Left ventricle myocardium inferior (tissue), 1 donor: Measurements from ENCODE around the gene NPPC. TPM values are rescaled to one million over a fixed set of nuclear protein-coding genes. Genes with fewer than 3 reads are reported as not detected.
"Not testable (repeated sequence)": the region's sequence is repeated elsewhere in the genome, so short reads cannot be mapped to it uniquely, and the experiment has no call there.

Experiments used
- DNase-seq: peaks from one replicate; pipeline ENCODE4 v3.0.0-alpha.2; 2020
- H3K27ac ChIP-seq: fragments of 200-600 bp; replicated peaks from 2 replicates; pipeline ENCODE4 v1.8.0; 2021
- H3K27me3 ChIP-seq: fragments of 200-600 bp; 2 replicates; pipeline ENCODE4 v1.8.0; 2021; ENCODE audit warnings: low read depth
- H3K36me3 ChIP-seq: fragments of 200-600 bp; 2 replicates; pipeline ENCODE4 v1.8.0; 2021
- H3K4me1 ChIP-seq: fragments of 200-600 bp; 2 replicates; pipeline ENCODE4 v1.8.0; 2021
- H3K4me3 ChIP-seq: fragments of 200-600 bp; 2 replicates; pipeline ENCODE4 v1.8.0; 2021; ENCODE audit warnings: mild to moderate bottlenecking, moderate library complexity
- H3K9me3 ChIP-seq: fragments of 200-600 bp; replicated peaks from 2 replicates; pipeline ENCODE4 v1.8.0; 2021
- intact Hi-C: fragments of 100-400 bp; cut with micrococcal nuclease; formaldehyde crosslinking; loops from one replicate; pipeline ENCODE4 v1.11.0; 2022
- total RNA-seq: library from RNA; stranded (reverse); fragmentation: NEBNext Ultra II Directional; extraction: Animal tissue kit (Norgen Biotek cat#: 25700); gene quantifications from one replicate; pipeline ENCODE4 v1.2.1, GENCODE V29; 2021
- TF ChIP-seq, protein P1 (sequence below): fragments of 200-600 bp; IDR thresholded peaks from 2 replicates; pipeline ENCODE4 v1.8.0; 2021; ENCODE audit warnings: antibody characterized with exemption, mild to moderate bottlenecking, borderline replicate concordance
- donor health status: DM: no; HTN: yes; CAD: no; lungs with severe emphysema.

The NPPC gene
- total RNA-seq, 1 donor from 2014 or later = 3.0 TPM

- H3K36me3 ChIP-seq = no peaks in the 10 kb centered on the region
- no peak overlapping the region for H3K4me3 ChIP-seq
- intact Hi-C loops = no loop called here
These were observed 25.3 kb upstream of the NPPC start for GRCh38 chr2:231951452-231952035.

DNA sequence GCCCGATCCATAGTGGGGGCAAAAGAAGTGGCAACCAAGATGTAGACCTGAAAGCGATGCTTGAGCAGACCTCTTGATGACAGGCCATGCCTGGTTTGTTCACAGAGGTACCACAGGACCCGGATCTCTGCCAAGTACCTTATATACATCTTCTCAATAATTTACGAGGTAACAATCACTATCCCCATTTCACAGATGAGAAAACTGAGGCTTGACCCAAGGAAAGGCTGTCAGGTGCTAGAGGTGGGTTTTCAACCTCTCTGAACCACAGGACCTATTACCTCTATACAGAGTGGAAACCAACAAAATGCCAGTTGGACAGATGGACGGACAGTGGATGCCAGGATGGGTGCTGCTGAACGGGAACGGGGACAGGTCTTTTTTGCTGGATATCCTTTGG, 21.5 kb upstream of the NPPC start:
- H3K4me3 ChIP-seq = no peak overlapping the region
- intact Hi-C loops = no loop called here

More at GRCh38 chr2:231951452-231952035, 25.3 kb upstream of the NPPC start:
- Histone ChIP-seq H3K9me3 (peaks cover 6% of the 10 kb centered on the region), H3K27ac (no peak overlapping the region), H3K4me1 (no peaks in the 10 kb centered on the region), H3K27me3 (peaks cover 9% of the 10 kb centered on the region)
- TF ChIP-seq, protein P1, sequence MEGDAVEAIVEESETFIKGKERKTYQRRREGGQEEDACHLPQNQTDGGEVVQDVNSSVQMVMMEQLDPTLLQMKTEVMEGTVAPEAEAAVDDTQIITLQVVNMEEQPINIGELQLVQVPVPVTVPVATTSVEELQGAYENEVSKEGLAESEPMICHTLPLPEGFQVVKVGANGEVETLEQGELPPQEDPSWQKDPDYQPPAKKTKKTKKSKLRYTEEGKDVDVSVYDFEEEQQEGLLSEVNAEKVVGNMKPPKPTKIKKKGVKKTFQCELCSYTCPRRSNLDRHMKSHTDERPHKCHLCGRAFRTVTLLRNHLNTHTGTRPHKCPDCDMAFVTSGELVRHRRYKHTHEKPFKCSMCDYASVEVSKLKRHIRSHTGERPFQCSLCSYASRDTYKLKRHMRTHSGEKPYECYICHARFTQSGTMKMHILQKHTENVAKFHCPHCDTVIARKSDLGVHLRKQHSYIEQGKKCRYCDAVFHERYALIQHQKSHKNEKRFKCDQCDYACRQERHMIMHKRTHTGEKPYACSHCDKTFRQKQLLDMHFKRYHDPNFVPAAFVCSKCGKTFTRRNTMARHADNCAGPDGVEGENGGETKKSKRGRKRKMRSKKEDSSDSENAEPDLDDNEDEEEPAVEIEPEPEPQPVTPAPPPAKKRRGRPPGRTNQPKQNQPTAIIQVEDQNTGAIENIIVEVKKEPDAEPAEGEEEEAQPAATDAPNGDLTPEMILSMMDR = no peak
- DNase-seq = no peak

DNA sequence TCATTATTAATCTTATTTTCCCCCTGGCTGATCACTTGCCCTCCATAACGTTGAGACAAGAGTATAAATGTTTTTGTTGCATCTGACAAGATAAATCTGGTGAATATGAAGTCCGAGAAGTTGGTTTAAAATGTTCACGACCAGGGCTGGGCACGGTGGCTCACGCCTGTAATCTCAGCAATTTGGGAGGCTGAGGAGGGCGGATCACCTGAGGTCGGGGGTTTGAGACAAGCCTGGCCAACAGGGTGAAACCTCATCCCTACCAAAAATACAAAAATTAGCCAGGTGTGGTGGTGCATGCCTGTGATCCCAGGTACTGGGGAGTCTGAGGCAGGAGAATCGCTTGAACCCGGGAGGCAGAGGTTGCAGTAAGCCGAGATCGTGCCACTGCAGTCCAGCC, 20.9 kb upstream of the NPPC start:
- H3K4me3 ChIP-seq, H3K36me3 ChIP-seq, DNase-seq, intact Hi-C loops, H3K4me1 ChIP-seq, H3K9me3 ChIP-seq, H3K27me3 ChIP-seq, H3K27ac ChIP-seq: not testable (repeated sequence)

More for the DNA sequence above, 21.5 kb upstream of the NPPC start:
- Histone ChIP-seq H3K9me3 (peaks cover 6% of the 10 kb centered on the region), H3K27me3 (peaks cover 9% of the 10 kb centered on the region), H3K4me1 (no peaks in the 10 kb centered on the region), H3K27ac (no peak overlapping the region), H3K36me3 (no peaks in the 10 kb centered on the region)
- TF ChIP-seq, protein P1 = no peak
- no peak for DNase-seq

GRCh38 chr2:231946241-231946814, 20.1 kb upstream of the NPPC start:
- peaks cover 14% of the 10 kb centered on the region for H3K27me3 ChIP-seq
- intact Hi-C loops = no loop called here
- H3K36me3 ChIP-seq = no peaks in the 10 kb centered on the region
- TF ChIP-seq, protein P1 = no peak
- H3K4me1 ChIP-seq = no peaks in the 10 kb centered on the region
- no peak overlapping the region for H3K27ac ChIP-seq
- DNase-seq = no peak
- no peak overlapping the region for H3K4me3 ChIP-seq
- peaks cover 1% of the 10 kb centered on the region for H3K9me3 ChIP-seq

DNA sequence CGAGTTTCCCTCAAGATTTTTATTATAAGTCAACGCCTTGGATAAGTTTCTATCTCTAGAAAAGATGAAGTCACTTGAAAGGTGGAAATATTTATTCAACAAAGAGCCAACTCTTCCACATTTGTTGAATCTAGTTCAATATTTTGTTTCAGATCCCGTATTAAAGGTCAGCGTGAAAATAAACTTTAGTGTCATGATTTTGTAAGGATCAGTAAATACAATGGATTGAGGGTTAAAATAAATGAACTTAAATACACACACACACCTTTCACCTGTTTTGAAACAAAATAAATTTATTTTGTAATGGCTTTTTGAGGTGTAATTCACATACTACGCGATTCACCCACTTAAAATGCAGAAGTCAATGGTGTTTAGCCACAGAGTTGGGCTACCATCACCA, 16.0 kb upstream of the NPPC start:
- Histone ChIP-seq H3K4me3 (no peak overlapping the region), H3K9me3 (no peaks in the 10 kb centered on the region), H3K4me1 (no peaks in the 10 kb centered on the region), H3K27ac (no peak overlapping the region), H3K27me3 (peaks cover 22% of the 10 kb centered on the region), H3K36me3 (no peaks in the 10 kb centered on the region)
- TF ChIP-seq, protein P1 = no peak
- no peak for DNase-seq
- intact Hi-C loops = no loop called here

DNA sequence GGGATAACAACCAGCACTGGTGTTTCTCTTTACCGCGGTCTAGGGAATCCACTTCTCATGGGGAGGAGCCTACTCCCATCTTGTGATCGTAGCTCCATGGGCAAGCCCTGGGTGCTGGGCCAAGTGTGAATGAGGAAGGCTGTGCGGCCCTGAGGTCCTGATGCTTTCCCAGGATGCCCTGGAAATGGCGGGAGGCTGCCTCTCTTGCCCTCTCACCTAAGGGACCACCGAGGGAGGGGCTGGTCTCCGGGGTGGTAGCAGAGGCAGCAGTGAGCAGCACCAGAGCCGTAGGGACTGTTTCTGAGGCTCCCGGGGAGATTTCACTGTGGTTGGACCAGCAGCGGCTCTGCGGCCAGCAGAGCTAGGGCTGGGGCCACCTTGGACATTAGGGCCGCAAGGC, 15.5 kb upstream of the NPPC start:
- TF ChIP-seq, protein P1 = no peak
- Histone ChIP-seq H3K4me1 (no peaks in the 10 kb centered on the region), H3K27ac (no peak overlapping the region), H3K9me3 (no peaks in the 10 kb centered on the region), H3K36me3 (no peaks in the 10 kb centered on the region), H3K27me3 (peaks cover 19% of the 10 kb centered on the region), H3K4me3 (no peak overlapping the region)
- no peak for DNase-seq
- intact Hi-C loops = no loop called here
